KOPT-K1 (cell line): ENCODE data around the gene DIPK1C.

ENCODE experiments used
- H3K27ac ChIP-seq: fragments of 200-600 bp; sonication (generic); 2 replicates; pipeline ENCODE4 v1.5.1; 2016; ENCODE audit warnings: antibody characterized with exemption, mild to moderate bottlenecking, low read depth, low read length; ENCODE audit not compliant: poor library complexity, severe bottlenecking
- H3K36me3 ChIP-seq: fragments of 200-600 bp; sonication (generic); 2 replicates; pipeline ENCODE4 v1.5.1; 2017; ENCODE audit warnings: antibody characterized with exemption, mild to moderate bottlenecking, low read length, moderate library complexity; ENCODE audit not compliant: insufficient read depth
- H3K9me3 ChIP-seq: fragments of 200-600 bp; sonication (generic); 2 replicates; pipeline ENCODE4 v1.5.1; 2017; ENCODE audit warnings: antibody characterized with exemption, low read length, mild to moderate bottlenecking; ENCODE audit not compliant: insufficient read depth, poor library complexity, severe bottlenecking

DIPK1C gene

GRCh38 chr18:74494514-74494913 is 37.4 kb upstream of the DIPK1C start:
- Histone ChIP-seq H3K27ac (no peak overlapping the region), H3K36me3 (no peaks in the 10 kb centered on the region), H3K9me3 (peaks cover 11% of the 10 kb centered on the region)

DNA sequence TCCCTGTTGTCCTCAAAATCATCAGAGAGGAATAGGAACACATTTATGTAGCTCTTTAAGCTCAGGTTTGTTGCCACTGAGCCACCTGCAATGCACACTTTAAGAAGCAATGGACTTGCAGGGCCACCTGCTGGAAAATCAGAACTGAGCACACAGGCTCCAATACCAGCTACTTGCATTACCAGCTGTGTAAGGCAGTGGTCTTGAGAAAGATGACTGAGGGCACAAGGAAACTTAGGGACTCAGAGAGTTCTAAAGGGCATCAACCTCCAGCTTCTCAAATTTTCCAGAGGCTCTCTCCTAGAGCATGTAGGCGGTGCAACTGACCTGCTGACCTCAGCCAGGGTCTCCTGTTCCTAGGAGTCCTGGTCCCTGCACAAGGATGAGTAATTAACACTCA is 36.6 kb upstream of the DIPK1C start:
- Histone ChIP-seq H3K36me3 (no peaks in the 10 kb centered on the region), H3K9me3 (peaks cover 11% of the 10 kb centered on the region), H3K27ac (no peak overlapping the region)

DNA sequence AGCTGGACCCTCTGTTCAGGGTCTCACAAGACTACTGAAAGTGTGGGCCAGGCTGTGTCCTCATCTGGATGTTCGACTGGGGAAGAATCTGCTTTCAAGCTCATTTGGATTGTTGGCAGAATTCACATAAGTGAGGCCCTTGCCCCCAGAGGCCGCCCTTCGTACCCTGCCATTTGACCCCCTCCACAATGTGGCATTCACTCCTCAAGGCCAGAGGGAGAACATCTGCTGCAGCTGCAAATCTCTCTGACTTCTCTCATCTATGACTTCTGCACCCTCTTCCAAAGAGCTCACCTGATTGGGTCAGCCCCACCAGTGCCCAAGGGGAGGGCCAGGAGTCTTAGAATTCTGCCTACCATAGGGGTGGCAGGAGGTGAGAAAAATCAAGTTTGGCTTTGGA is 35.2 kb upstream of the DIPK1C start:
- H3K36me3 ChIP-seq: no peaks in the 10 kb centered on the region
- H3K9me3 ChIP-seq: peaks cover 11% of the 10 kb centered on the region
- H3K27ac ChIP-seq: no peak overlapping the region

DNA sequence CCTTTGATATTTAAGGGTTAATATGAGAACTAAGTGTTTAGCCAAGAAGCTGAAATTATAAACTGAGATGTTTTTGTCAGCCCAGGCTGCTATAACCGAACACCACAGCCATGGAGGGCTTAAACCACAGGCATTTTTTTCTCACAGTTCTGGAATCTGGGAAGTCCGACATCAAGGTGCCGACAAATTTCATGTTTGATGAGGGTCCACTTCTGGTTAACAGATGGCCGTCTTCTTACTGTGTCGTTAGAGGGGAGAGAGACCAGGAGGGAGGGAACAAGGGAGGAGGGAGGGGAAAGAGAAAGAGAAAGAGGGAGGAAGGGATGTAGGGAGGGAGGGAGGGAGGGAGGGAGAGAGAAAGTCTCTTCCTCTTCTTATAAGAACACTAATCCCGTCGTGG is 32.6 kb upstream of the DIPK1C start:
- H3K9me3 ChIP-seq: peaks cover 11% of the 10 kb centered on the region
- H3K27ac ChIP-seq: no peak overlapping the region
- H3K36me3 ChIP-seq: no peaks in the 10 kb centered on the region

- Histone ChIP-seq H3K27ac (no peak overlapping the region), H3K9me3 (peaks cover 11% of the 10 kb centered on the region), H3K36me3 (no peaks in the 10 kb centered on the region)
Measured at GRCh38 chr18:74488864-74489263, 31.8 kb upstream of the DIPK1C start.

GRCh38 chr18:74488354-74488753 is 31.2 kb upstream of the DIPK1C start:
- Histone ChIP-seq H3K9me3 (peaks cover 11% of the 10 kb centered on the region), H3K36me3 (no peaks in the 10 kb centered on the region), H3K27ac (no peak overlapping the region)

GRCh38 chr18:74486119-74486849 is 29.2 kb upstream of the DIPK1C start:
- Histone ChIP-seq H3K27ac (no peak overlapping the region), H3K36me3 (no peaks in the 10 kb centered on the region), H3K9me3 (no peaks in the 10 kb centered on the region)

DNA sequence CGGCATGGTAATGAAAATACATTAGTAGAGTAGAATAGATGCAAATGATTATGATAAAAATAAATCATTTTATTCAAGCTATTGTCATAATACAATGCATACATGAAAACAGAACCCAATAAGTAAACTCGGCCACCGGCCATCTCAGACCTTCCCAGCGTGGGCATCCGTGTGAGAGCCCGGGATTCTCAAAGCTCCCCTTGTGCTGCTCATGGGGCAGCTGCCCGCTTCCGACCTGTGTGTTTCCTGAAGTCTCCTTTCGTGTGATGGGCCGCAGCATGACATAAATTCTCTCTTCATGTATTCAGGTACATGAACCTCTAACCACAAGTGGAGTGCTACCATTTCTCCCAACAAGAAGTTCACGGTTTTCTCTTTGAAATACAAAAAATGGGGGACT is 25.6 kb upstream of the DIPK1C start:
- Histone ChIP-seq H3K36me3 (no peaks in the 10 kb centered on the region), H3K27ac (no peak overlapping the region), H3K9me3 (no peaks in the 10 kb centered on the region)

DNA sequence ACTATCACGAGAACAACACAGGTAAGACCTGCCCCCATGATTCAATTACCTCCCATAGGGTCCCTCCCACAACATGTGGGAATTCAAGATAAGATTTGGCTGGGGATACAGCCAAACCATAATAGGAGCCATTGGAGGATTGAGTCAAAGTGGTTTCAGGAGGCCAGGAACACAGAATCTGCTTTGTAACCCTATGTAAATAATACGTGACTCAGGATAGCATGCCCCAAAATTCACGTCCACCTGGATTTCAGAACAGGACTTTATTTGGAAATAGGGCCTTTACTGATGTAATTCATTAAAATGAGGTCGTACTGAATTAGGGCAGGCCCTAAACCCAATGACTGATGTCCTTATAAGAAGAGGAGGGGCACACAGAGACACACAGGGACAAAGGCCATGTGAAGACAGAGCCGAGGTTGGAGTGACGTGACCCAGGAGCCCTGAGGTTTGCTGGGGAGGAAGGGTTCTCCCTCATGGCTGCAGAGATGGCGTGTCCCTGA is 23.1 kb upstream of the DIPK1C start:
- H3K36me3 ChIP-seq: no peaks in the 10 kb centered on the region

GRCh38 chr18:74479486-74480148 is 22.5 kb upstream of the DIPK1C start:
- Histone ChIP-seq H3K27ac (no peak overlapping the region), H3K36me3 (no peaks in the 10 kb centered on the region), H3K9me3 (no peaks in the 10 kb centered on the region)

More for the DNA sequence above, 23.1 kb upstream of the DIPK1C start:
- Histone ChIP-seq H3K9me3 (no peaks in the 10 kb centered on the region), H3K27ac (no peak overlapping the region)

DNA sequence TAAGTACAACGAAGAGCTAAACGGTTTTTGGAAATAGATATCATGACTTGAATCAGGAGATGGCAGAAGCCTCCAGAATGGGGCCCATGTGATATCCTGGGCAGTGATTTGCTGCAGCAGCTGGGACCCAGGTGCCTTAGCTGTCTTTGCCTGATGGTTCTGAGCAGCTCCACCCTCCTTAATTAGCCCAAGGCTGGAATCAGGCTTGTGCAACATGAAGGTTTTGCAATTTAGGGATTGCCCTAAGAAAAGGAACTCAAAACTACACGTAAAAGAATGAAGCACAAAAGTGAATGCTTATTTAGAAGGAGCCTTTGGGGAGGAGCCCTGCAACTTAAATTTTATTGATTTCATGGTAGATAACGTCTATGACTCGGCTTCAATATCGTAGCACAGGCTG is 21.8 kb upstream of the DIPK1C start:
- Histone ChIP-seq H3K36me3 (no peaks in the 10 kb centered on the region), H3K9me3 (no peaks in the 10 kb centered on the region), H3K27ac (no peak overlapping the region)

GRCh38 chr18:74478316-74478715 is 21.2 kb upstream of the DIPK1C start:
- no peaks in the 10 kb centered on the region for H3K9me3 ChIP-seq
- no peak overlapping the region for H3K27ac ChIP-seq
- H3K36me3 ChIP-seq: no peaks in the 10 kb centered on the region

DNA sequence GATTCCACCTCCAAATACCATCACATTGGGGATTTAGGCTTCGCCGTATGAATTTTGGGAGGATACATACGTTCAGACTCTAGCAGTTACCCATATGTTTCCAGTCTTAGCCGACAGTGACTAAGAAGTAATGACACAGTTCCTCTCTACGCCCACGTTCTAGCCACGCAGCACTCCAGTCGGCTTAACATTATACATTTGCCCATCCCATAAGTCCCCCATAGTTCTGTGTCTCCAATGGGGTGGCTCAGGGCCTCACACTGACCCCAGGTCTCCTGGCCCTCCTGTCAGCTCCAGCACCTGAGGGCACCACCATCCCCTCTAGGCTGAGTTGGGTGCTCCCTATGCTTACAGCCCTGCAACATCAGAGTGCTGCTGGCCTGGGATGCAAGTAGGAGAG is 20.7 kb upstream of the DIPK1C start:
- Histone ChIP-seq H3K36me3 (no peaks in the 10 kb centered on the region), H3K27ac (no peak overlapping the region), H3K9me3 (no peaks in the 10 kb centered on the region)

DNA sequence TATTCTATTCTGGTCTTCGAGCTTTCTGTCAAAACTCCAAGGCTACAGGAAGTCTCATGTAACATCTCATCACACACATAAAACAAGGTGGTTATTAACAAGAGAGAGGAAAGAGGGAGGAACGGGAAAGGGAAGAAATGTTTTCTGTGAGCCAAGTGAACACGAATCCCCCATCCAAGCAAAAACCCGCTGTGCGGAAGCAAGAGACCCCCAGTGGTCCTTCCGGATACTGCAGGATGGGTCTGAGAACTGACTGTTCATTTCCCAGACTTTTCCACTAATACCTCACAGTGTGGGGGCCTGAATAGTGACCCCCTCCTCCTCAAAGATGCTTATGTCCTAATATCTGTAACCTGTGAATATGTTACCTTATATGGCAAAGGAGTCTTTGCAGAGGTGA is 19.0 kb upstream of the DIPK1C start:
- H3K27ac ChIP-seq: no peak overlapping the region
- H3K9me3 ChIP-seq: no peaks in the 10 kb centered on the region

DNA sequence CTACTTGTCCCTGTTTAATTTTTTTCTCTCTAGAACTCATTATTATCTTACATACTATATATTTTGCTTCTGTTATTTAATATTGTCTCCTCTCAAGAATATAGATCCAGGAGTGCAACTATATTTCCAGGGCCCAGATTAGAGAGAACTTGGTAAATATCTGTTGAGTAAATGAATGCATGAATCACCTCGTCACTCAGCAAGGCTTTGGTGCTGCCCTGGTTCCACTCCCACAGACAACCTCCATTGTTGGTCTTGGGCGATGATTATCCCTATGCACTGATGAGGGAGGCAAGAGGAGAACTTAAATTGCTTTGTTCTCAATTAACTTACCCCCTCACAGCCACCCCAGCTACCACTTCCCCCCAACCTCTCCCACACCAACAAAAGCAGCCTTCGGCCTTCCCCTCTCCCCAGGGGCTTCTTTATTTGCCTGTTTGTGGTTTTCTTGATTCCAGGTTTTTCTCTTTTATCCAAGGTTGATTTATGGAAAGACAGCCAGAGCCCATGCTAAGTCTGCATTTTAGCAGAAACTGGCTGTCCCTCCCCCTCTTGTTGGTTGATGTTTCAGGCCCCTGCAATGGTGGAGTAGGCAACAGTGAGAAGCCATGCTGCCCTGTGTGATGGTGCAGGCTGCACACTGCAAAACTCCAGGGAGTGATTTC is 17.0 kb upstream of the DIPK1C start:
- Histone ChIP-seq H3K36me3 (no peaks in the 10 kb centered on the region), H3K9me3 (peaks cover 10% of the 10 kb centered on the region), H3K27ac (no peak overlapping the region)

More for the DNA sequence above, 19.0 kb upstream of the DIPK1C start:
- H3K36me3 ChIP-seq: no peaks in the 10 kb centered on the region
